Tibial nerve (tissue), 4 donors: ENCODE measurements around the gene ARL5C. TPM values are rescaled to one million over a fixed set of nuclear protein-coding genes. Genes with fewer than 3 reads are reported as not detected.

Experiments
- DNase-seq, 2 donors: peaks; one replicate each; pipeline ENCODE4 v3.0.0-alpha.2; 2019; ENCODE audit warnings: low spot score in 2 of 2
- H3K27ac ChIP-seq, 4 donors: fragments of 200-600 bp; sonication (generic) in 3 of 4; one replicate each; pipeline ENCODE4 v1.5.1; 2017 to 2019; ENCODE audit warnings: mild to moderate bottlenecking in 1 of 4
- H3K27me3 ChIP-seq, 2 donors: fragments of 200-600 bp; sonication (generic) in 1 of 2; one replicate each; pipeline versions ENCODE4 v1.5.1 to v1.6.0; 2017 to 2019
- H3K36me3 ChIP-seq, 3 donors: fragments of 200-600 bp; sonication (generic); one replicate each; pipeline ENCODE4 v1.5.1; 2018 to 2019
- H3K4me1 ChIP-seq, 4 donors: fragments of 200-600 bp; sonication (generic) in 3 of 4; one replicate each; pipeline ENCODE4 v1.5.1; 2017 to 2019
- H3K4me3 ChIP-seq, 4 donors: fragments of 200-600 bp; sonication (generic) in 3 of 4; one replicate each; pipeline ENCODE4 v1.5.1; 2017 to 2019; ENCODE audit warnings: mild to moderate bottlenecking in 1 of 4, moderate library complexity in 1 of 4
- H3K9me3 ChIP-seq, 4 donors: fragments of 200-600 bp; sonication (generic) in 3 of 4; one replicate each; pipeline ENCODE4 v1.5.1; 2017 to 2019
- EP300 ChIP-seq, 2 donors: sonication (generic); formaldehyde crosslinking; IDR thresholded peaks; one replicate each; pipeline ENCODE4 v1.6.1; 2017; ENCODE audit warnings: antibody characterized with exemption in 2 of 2, mild to moderate bottlenecking in 1 of 2
- POLR2A ChIP-seq, 2 donors: fragments of 450-650 bp; IDR thresholded peaks; one replicate each; pipeline ENCODE4 v1.6.1; 2017; ENCODE audit warnings: antibody characterized with exemption in 2 of 2, mild to moderate bottlenecking in 2 of 2, moderate library complexity in 2 of 2
- WGBS, 2 donors: methylation state at CpG; one replicate each; pipeline ENCODE4 v1.1.5; 2018; 5-methylcytosine and 5-hydroxymethylcytosine counted together
- total RNA-seq, 4 donors: library from RNA; depleted of rRNA; stranded (reverse); fragments of >200 nt; gene quantifications; one replicate each; pipeline ENCODE4 v1.1.0, GENCODE V29; 2016
- TF ChIP-seq, protein P1 (sequence below), 5 experiments: fragments of 200-600 bp in 3 of 5; fragments of 450-650 bp in 2 of 5; sonication (generic) in 3 of 5; IDR thresholded peaks; one replicate each; pipeline ENCODE4 v1.5.1; 2016 to 2019; ENCODE audit warnings: antibody characterized with exemption in 5 of 5, mild to moderate bottlenecking in 3 of 5, moderate library complexity in 2 of 5

The ARL5C gene
- total RNA-seq, 4 donors from 2014 or later = not detected

- peak overlapping the region; percentile 88 to 99 (median 94) for H3K27ac ChIP-seq
- TF ChIP-seq, protein P1, sequence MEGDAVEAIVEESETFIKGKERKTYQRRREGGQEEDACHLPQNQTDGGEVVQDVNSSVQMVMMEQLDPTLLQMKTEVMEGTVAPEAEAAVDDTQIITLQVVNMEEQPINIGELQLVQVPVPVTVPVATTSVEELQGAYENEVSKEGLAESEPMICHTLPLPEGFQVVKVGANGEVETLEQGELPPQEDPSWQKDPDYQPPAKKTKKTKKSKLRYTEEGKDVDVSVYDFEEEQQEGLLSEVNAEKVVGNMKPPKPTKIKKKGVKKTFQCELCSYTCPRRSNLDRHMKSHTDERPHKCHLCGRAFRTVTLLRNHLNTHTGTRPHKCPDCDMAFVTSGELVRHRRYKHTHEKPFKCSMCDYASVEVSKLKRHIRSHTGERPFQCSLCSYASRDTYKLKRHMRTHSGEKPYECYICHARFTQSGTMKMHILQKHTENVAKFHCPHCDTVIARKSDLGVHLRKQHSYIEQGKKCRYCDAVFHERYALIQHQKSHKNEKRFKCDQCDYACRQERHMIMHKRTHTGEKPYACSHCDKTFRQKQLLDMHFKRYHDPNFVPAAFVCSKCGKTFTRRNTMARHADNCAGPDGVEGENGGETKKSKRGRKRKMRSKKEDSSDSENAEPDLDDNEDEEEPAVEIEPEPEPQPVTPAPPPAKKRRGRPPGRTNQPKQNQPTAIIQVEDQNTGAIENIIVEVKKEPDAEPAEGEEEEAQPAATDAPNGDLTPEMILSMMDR (IDR thresholded peaks at IDR 0.05) = peak in 3 of 5 experiments; percentile 16 to 44 (median 36)
- TF ChIP-seq POLR2A (IDR thresholded peaks at IDR 0.05) = peak; percentile 13 to 50
- peak; percentile 39 to 80 for TF ChIP-seq EP300 (IDR thresholded peaks at IDR 0.05)
- H3K27me3 ChIP-seq = peaks cover 0 to 24% of the 10 kb centered on the region in 2 donors
- no peaks in the 10 kb centered on the region for H3K9me3 ChIP-seq
- WGBS, 2 donors = 0% methylated on average over 15 to 16 of the region's 16 CpGs
- H3K4me3 ChIP-seq = peak overlapping the region; percentile 78 to 99 (median 82)
- H3K4me1 ChIP-seq = peaks cover 0 to 24% (median 17%) of the 10 kb centered on the region in 4 donors
- H3K36me3 ChIP-seq = no peaks in the 10 kb centered on the region
- peak; percentile 91 to 96 for DNase-seq
Measured at GRCh38 chr17:39153599-39154051, 12.3 kb downstream of the ARL5C start.

DNA sequence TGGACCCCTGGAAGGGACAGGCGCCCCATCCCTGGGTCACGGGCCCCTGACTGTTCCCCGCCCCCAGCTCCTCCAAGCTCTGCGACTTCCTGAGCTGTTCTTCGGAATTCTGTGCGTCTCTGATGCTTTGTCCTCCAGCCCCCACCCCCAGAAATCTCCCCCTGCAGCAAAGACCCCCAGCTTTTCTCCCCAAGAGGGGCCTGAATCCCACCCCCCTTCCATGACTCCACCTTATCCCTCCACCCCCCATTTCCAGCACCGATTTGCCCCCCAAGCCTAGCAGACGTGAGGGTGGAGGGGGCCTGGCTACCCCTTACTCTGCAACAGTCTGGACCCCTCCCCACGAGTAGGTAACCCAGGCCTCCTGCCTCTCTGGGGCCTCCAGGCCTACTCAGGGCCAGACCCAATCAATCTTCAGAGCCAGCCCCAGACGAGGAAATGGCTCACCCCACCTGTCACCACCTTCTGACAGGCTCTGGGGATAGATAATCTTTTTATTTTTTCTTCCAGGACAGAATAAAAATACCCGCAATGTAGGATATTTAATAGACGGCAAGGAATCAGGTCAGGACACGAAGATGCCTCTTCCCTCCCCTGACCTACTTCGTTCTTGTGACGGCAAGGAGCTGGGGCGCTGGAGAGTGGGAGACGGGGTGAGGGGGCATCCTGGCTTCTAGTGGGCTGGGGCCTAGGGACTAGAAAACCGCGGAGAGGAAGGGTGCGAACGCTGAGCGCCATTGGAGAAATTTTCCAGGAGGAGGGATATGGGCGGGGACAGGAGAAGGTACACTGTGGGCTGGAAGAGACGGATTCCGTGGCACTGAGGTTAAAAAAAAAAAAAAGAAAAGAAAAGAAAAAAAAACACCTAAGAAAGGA is 13.8 kb downstream of the ARL5C start:
- WGBS, 2 donors = 11 to 16% methylated on average over 25 of the region's 25 CpGs
- Histone ChIP-seq H3K27ac (peak overlapping the region; percentile 51 to 99 (median 91)), H3K9me3 (no peaks in the 10 kb centered on the region), H3K4me3 (peak overlapping the region; percentile 78 to 99 (median 82)), H3K36me3 (no peaks in the 10 kb centered on the region), H3K4me1 (peaks cover 0 to 29% (median 19%) of the 10 kb centered on the region in 4 donors), H3K27me3 (peaks cover 0 to 24% of the 10 kb centered on the region in 2 donors)
- TF ChIP-seq POLR2A (IDR thresholded peaks at IDR 0.05) = no peak
- TF ChIP-seq, protein P1 (IDR thresholded peaks at IDR 0.05) = no peak
- no peak for TF ChIP-seq EP300 (IDR thresholded peaks at IDR 0.05)
- DNase-seq = peak in 1 of 2 donors; percentile 41

- Histone ChIP-seq H3K27me3 (peaks cover 0 to 24% of the 10 kb centered on the region in 2 donors), H3K9me3 (no peaks in the 10 kb centered on the region), H3K36me3 (no peaks in the 10 kb centered on the region), H3K4me3 (peak within 1 kb of the TSS; percentile 62 to 82 (median 80)), H3K4me1 (peaks cover 0 to 31% (median 19%) of the 10 kb centered on the region in 4 donors), H3K27ac (peak within 1 kb of the TSS; percentile 51 to 99 (median 91))
- no peak for DNase-seq
- 1 to 5% methylated on average over 15 to 27 of the region's 68 CpGs for WGBS, 2 donors
- TF ChIP-seq EP300 (IDR thresholded peaks at IDR 0.05) (no peak), POLR2A (IDR thresholded peaks at IDR 0.05) (no peak)
- TF ChIP-seq, protein P1 (IDR thresholded peaks at IDR 0.05) = no peak
Measured at GRCh38 chr17:39151150-39151942, 14.6 kb downstream of the ARL5C start, which contains the start of gene PLXDC1. Gene PLXDC1 (minus strand): TSS chr17:39151637. CDS start chr17:39151437, 200 bp downstream.

DNA sequence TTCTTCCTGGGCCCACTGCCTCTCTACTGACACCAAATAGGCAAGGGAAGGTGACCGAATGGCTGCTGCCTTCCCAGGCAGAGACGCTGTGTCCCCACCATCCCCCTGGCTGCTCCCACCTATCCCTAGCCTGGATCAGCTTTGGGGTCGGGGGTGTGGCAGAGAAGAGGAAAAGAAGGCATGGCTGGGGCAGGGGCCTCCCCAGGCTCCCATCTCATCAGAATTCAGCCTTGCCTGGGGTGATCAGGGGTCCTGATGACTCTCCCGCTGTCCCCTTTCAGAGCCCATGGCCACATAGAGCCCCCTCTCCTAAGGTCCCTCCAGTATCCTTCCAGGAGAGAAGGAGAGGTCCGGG is 15.2 kb downstream of the ARL5C start:
- peak overlapping the region; percentile 51 to 94 (median 76) for H3K27ac ChIP-seq

More for the DNA sequence above, 15.2 kb downstream of the ARL5C start:
- no peak for TF ChIP-seq EP300 (IDR thresholded peaks at IDR 0.05)
- TF ChIP-seq, protein P1 (IDR thresholded peaks at IDR 0.05) = no peak
- no peak for TF ChIP-seq POLR2A (IDR thresholded peaks at IDR 0.05)
- no peaks in the 10 kb centered on the region for H3K9me3 ChIP-seq
- WGBS, 2 donors = 33 to 34% methylated on average over 4 to 5 of the region's 5 CpGs
- peaks cover 0 to 31% (median 19%) of the 10 kb centered on the region in 4 donors for H3K4me1 ChIP-seq
- peak overlapping the region; percentile 44 to 81 (median 70) for H3K4me3 ChIP-seq
- peaks cover 0 to 24% of the 10 kb centered on the region in 2 donors for H3K27me3 ChIP-seq
- H3K36me3 ChIP-seq = no peaks in the 10 kb centered on the region
- no peak for DNase-seq
